HepG2 (cell line): Measurements from ENCODE around the gene C11orf24. TPM values are rescaled to one million over a fixed set of nuclear protein-coding genes. Genes with fewer than 3 reads are reported as not detected.

Experiments used
- ATAC-seq: fragments of 200-7000 bp; cut with Tn5 transposase; 3 replicates; pipeline ENCODE4 v1.9.1; 2020; ENCODE audit warnings: mild to moderate bottlenecking, moderate library complexity
- BruUV-seq: library from RNA; stranded (reverse); fragments of 400-500 nt; replicated peaks from 2 replicates; lab custom pipeline; 2021; lab: Mats Ljungman, UMichigan
- CTCF ChIA-PET: fragments of 300-600 bp; formaldehyde crosslinking; extraction: SDS; loops from one replicate; lab custom pipeline; 2021; ENCODE audit warnings: low total read pairs, inconsistent platforms, low intra/inter-chr PET ratio; lab: Yijun Ruan, JAX
- POLR2A ChIA-PET: fragments of 350-600 bp; sonication (Branson Sonifier 250); formaldehyde crosslinking; loops from one replicate; lab custom pipeline; 2020; ENCODE audit warnings: antibody characterized with exemption, inconsistent platforms; lab: Yijun Ruan, JAX
- DNase-seq: peaks from one replicate; pipeline ENCODE4 v3.0.0-alpha.2; 2015; ENCODE audit warnings: low spot score
- FAIRE-seq: peaks from 3 replicates; lab custom pipeline; 2011; peaks lifted over from hg19 to GRCh38; lab: Jason Lieb, UNC
- H2AFZ ChIP-seq: one replicate; pipeline ENCODE4 v1.6.1; 2011; ENCODE audit warnings: low read length, inconsistent platforms
- H3K27ac ChIP-seq: fragments of 300-600 bp; 3 replicates; pipeline ENCODE4 v1.8.0; 2011; ENCODE audit warnings: mixed run types, mild to moderate bottlenecking, mixed read lengths, low read length, inconsistent platforms; ENCODE audit not compliant: insufficient read depth; ENCODE audit errors: extremely low read length
- H3K27me3 ChIP-seq, 2 experiments: fragments of 200-600 bp in 1 of 2; 2 replicates in 1 of 2; 3 replicates in 1 of 2; pipeline versions ENCODE4 v1.6.0 to v1.8.0; 2011; ENCODE audit warnings: low read length in 2 of 2, mild to moderate bottlenecking in 2 of 2, moderate library complexity in 2 of 2, inconsistent platforms in 1 of 2; ENCODE audit not compliant: insufficient read depth in 2 of 2, control insufficient read depth in 1 of 2
- H3K36me3 ChIP-seq, 2 experiments: fragments of 200-600 bp in 1 of 2; replicated peaks in 1 of 2; 2 replicates in 1 of 2; 3 replicates in 1 of 2; pipeline versions ENCODE4 v1.5.1 to v1.8.0; 2011; ENCODE audit warnings: low read length in 2 of 2, inconsistent platforms in 1 of 2; ENCODE audit not compliant: insufficient read depth in 2 of 2, control insufficient read depth in 1 of 2
- H3K4me1 ChIP-seq: 2 replicates; pipeline ENCODE4 v1.5.1; 2012; ENCODE audit warnings: low read length, inconsistent platforms; ENCODE audit not compliant: insufficient read depth
- H3K4me2 ChIP-seq: 2 replicates; pipeline ENCODE4 v1.6.0; 2011; ENCODE audit warnings: low read depth, low read length, inconsistent platforms
- H3K4me3 ChIP-seq, 3 experiments: fragments of 200-600 bp in 1 of 3; sonication (generic), shearing (Covaris generic) in 1 of 3; replicated peaks in 1 of 3; 2 replicates each; pipeline ENCODE4 v1.5.1; 2011 to 2016; ENCODE audit warnings: low read length in 3 of 3, inconsistent platforms in 2 of 3, low read depth in 2 of 3, mild to moderate bottlenecking in 2 of 3, control low read depth in 1 of 3, mixed read lengths in 1 of 3; ENCODE audit not compliant: insufficient read depth in 1 of 3
- H3K79me2 ChIP-seq: one replicate; pipeline ENCODE4 v1.6.1; 2011; ENCODE audit warnings: low read length, inconsistent platforms; ENCODE audit not compliant: insufficient read depth
- H3K9ac ChIP-seq: 2 replicates; pipeline ENCODE4 v1.6.0; 2011; ENCODE audit warnings: mild to moderate bottlenecking, low read depth, low read length, inconsistent platforms; ENCODE audit not compliant: insufficient read depth
- H3K9me3 ChIP-seq: 2 replicates; pipeline ENCODE4 v1.5.1; 2012; ENCODE audit warnings: mild to moderate bottlenecking, low read length
- H4K20me1 ChIP-seq: 2 replicates; pipeline ENCODE4 v1.6.0; 2011; ENCODE audit warnings: inconsistent platforms, mild to moderate bottlenecking, low read length, moderate library complexity; ENCODE audit not compliant: insufficient read depth
- ATAD3A ChIP-seq: sonication (generic); formaldehyde crosslinking; IDR thresholded peaks from 2 replicates; pipeline ENCODE4 v1.4.0; 2020; ENCODE audit warnings: missing genetic modification reagents
- ATF5 ChIP-seq: sonication (generic); formaldehyde crosslinking; IDR thresholded peaks from 2 replicates; pipeline ENCODE4 v1.4.0; 2020; ENCODE audit warnings: mild to moderate bottlenecking, low read depth, missing genetic modification reagents
- CSRNP2 ChIP-seq: sonication (generic); formaldehyde crosslinking; conservative IDR thresholded peaks from 2 replicates; pipeline ENCODE4 v1.8.0; 2022; ENCODE audit warnings: low read depth, missing genetic modification reagents
- NCOA1 ChIP-seq: sonication (generic); formaldehyde crosslinking; IDR thresholded peaks from 2 replicates; pipeline ENCODE4 v1.9.0; 2021; ENCODE audit warnings: missing genetic modification reagents
- POGZ ChIP-seq: sonication (generic); formaldehyde crosslinking; IDR thresholded peaks from 2 replicates; pipeline ENCODE4 v1.4.0; 2020; ENCODE audit warnings: mild to moderate bottlenecking, missing genetic modification reagents
- POLR2AphosphoS2 ChIP-seq: IDR thresholded peaks from 2 replicates; pipeline ENCODE4 v1.6.1; 2011; ENCODE audit warnings: low read depth, low read length, improper control_type of control experiment
- SIN3A ChIP-seq: IDR thresholded peaks from 2 replicates; pipeline ENCODE4 v1.6.1; 2011; ENCODE audit warnings: low read depth, mild to moderate bottlenecking, control low read depth, low read length, borderline replicate concordance
- SIX1 ChIP-seq: sonication (generic); formaldehyde crosslinking; IDR thresholded peaks from 2 replicates; pipeline ENCODE4 v1.4.0; 2020; ENCODE audit warnings: missing genetic modification reagents, borderline replicate concordance
- SNAI1 ChIP-seq: sonication (generic); formaldehyde crosslinking; IDR thresholded peaks from 2 replicates; pipeline ENCODE4 v1.5.0; 2020; ENCODE audit warnings: mild to moderate bottlenecking, missing genetic modification reagents, borderline replicate concordance
- SOX13 ChIP-seq, 3 experiments: fragments of 450-650 bp in 1 of 3; sonication (generic) in 1 of 3; formaldehyde crosslinking in 1 of 3; IDR thresholded peaks in 2 of 3; conservative IDR thresholded peaks in 1 of 3; 2 replicates each; pipeline versions ENCODE4 v1.5.0 to v1.6.1; 2016 to 2020; ENCODE audit warnings: antibody characterized with exemption in 1 of 3, mild to moderate bottlenecking in 1 of 3, missing compliant biosample characterization in 1 of 3, missing genetic modification reagents in 1 of 3, moderate library complexity in 1 of 3
- TBL1XR1 ChIP-seq: fragments of 150-350 bp; IDR thresholded peaks from 2 replicates; pipeline ENCODE4 v1.6.1; 2014; ENCODE audit warnings: borderline replicate concordance, low read length; ENCODE audit not compliant: partially characterized antibody
- TBP ChIP-seq: sonication (generic); formaldehyde crosslinking; IDR thresholded peaks from 2 replicates; pipeline ENCODE4 v1.5.0; 2020; ENCODE audit warnings: missing genetic modification reagents
- TBX2 ChIP-seq: sonication (generic); formaldehyde crosslinking; IDR thresholded peaks from 2 replicates; pipeline ENCODE4 v1.5.0; 2020; ENCODE audit warnings: missing genetic modification reagents, mild to moderate bottlenecking, borderline replicate concordance
- ZNF274 ChIP-seq: sonication (generic); formaldehyde crosslinking; IDR thresholded peaks from 2 replicates; pipeline ENCODE4 v1.5.1; 2020; ENCODE audit warnings: mild to moderate bottlenecking, missing genetic modification reagents
- ZNF3 ChIP-seq: IDR thresholded peaks from 2 replicates; pipeline ENCODE4 v1.7.0; 2017; ENCODE audit warnings: inconsistent platforms
- ZNF329 ChIP-seq: sonication (generic); formaldehyde crosslinking; IDR thresholded peaks from 2 replicates; pipeline ENCODE4 v1.9.0; 2021; ENCODE audit warnings: low read depth, mild to moderate bottlenecking, missing genetic modification reagents
- ZNF432 ChIP-seq: sonication (generic); formaldehyde crosslinking; IDR thresholded peaks from 2 replicates; pipeline ENCODE4 v1.5.0; 2020; ENCODE audit warnings: missing genetic modification reagents, mild to moderate bottlenecking, borderline replicate concordance
- ZNF660 ChIP-seq: sonication (generic); formaldehyde crosslinking; IDR thresholded peaks from 2 replicates; pipeline ENCODE4 v1.5.1; 2020; ENCODE audit warnings: mild to moderate bottlenecking, low read depth, missing genetic modification reagents, borderline replicate concordance
- ZNF710 ChIP-seq: sonication (generic); formaldehyde crosslinking; IDR thresholded peaks from 2 replicates; pipeline ENCODE4 v1.5.0; 2020; ENCODE audit warnings: mild to moderate bottlenecking, missing genetic modification reagents, borderline replicate concordance
- ZNF777 ChIP-seq: sonication (generic); formaldehyde crosslinking; IDR thresholded peaks from 2 replicates; pipeline ENCODE4 v1.4.0; 2020; ENCODE audit warnings: missing genetic modification reagents
- ZNF790 ChIP-seq: sonication (generic); formaldehyde crosslinking; IDR thresholded peaks from 2 replicates; pipeline ENCODE4 v1.8.0; 2022; ENCODE audit warnings: missing genetic modification reagents, mild to moderate bottlenecking, borderline replicate concordance
- whole genome bisulfite sequencing: methylation state at CpG from one replicate; pipeline ENCODE4 v1.1.6; 2017; ENCODE audit warnings: low lambda C conversion rate; 5-methylcytosine and 5-hydroxymethylcytosine counted together
- in situ Hi-C: cut with HindIII; loops from 2 replicates; pipeline ENCODE4 v1.10.0; 2017; ENCODE audit warnings: low pct_unique_long_range_greater_than_20kb; ENCODE audit not compliant: extremely low pct_ligation_motif_present
- intact Hi-C: fragments of 100-400 bp; cut with micrococcal nuclease; formaldehyde crosslinking; loops from one replicate; pipeline ENCODE4 v1.10.0; 2022; ENCODE audit not compliant: unreplicated experiment
- polyA plus RNA-seq, 8 experiments: library from polyadenylated mRNA; depleted of rRNA in 3 of 8; stranded (reverse) in 7 of 8; unstranded in 1 of 8; fragments of >200 nt; fragmentation: Illumina TruSeq in 4 of 8; extraction: Trizol in 4 of 8; gene quantifications; 2 replicates each; pipeline versions ENCODE4 v1.2.1 to v1.2.3, GENCODE V29; 2011 to 2016; ENCODE audit warnings: low read depth in 4 of 8, missing spikeins in 1 of 8, mixed read lengths in 1 of 8; ENCODE audit not compliant: insufficient read depth in 1 of 8
- total RNA-seq, 5 experiments: library from RNA; depleted of rRNA; stranded (reverse); fragments of >200 nt; fragmentation: Illumina TruSeq; extraction: Trizol; gene quantifications; 2 replicates each; pipeline ENCODE4 v1.2.3, GENCODE V29; 2016; ENCODE audit warnings: low read depth in 1 of 5

The C11orf24 gene
- total and polyA plus RNA-seq, 2 of the 13 experiments (the other 11 are each of a cell fraction or from before 2014, with no cell fraction given) = 52.9 to 55.5 TPM

GRCh38 chr11:68293708-68294107 lies 21.9 kb upstream of the C11orf24 start (continued):
- no peak for TF ChIP-seq NCOA1 (CRISPR knock-in tag)
- no peak for TF ChIP-seq ZNF329 (CRISPR knock-in tag)
- TF ChIP-seq SOX13 (IDR thresholded peaks at IDR 0.05) = no peak
- no peak for TF ChIP-seq SOX13 (CRISPR knock-in tag; conservative IDR thresholded peaks at IDR 0.05 in 1 of 2, IDR thresholded peaks at IDR 0.05 in 1 of 2)
- TF ChIP-seq ATAD3A = no peak
- TF ChIP-seq ZNF432 (CRISPR knock-in tag) = no peak
- no peak for TF ChIP-seq ZNF3 (CRISPR knock-in tag)
- TF ChIP-seq ZNF777 (CRISPR knock-in tag) = no peak

- Histone ChIP-seq H3K9ac (no peak overlapping the region), H3K4me3 (no peak overlapping the region), H3K27ac (no peak overlapping the region), H3K79me2 (no peaks in the 10 kb centered on the region), H3K27me3 (no peaks in the 10 kb centered on the region), H3K4me1 (no peaks in the 10 kb centered on the region), H4K20me1 (no peaks in the 10 kb centered on the region), H3K36me3 (no peaks in the 10 kb centered on the region), H3K9me3 (no peaks in the 10 kb centered on the region), H3K4me2 (no peak overlapping the region), H2AFZ (no peak overlapping the region)
- POLR2A ChIA-PET = interaction anchor here (1.5 to 2.3 kb wide), 2 partner anchors 10 to 17 kb away, joined by 4 to 10 read pairs; partner anchors contain the start of gene C11orf24
- CTCF ChIA-PET = no interaction called here
- 52% methylated on average over 2 of the region's 2 CpGs for WGBS
- BruUV-seq = no TSS peak
- intact Hi-C loops (no loop called here), in situ Hi-C loops (no loop called here)
- no peak for FAIRE-seq
- DNase-seq = no peak
- no peak for ATAC-seq
- no peak for TF ChIP-seq TBP
- no peak for TF ChIP-seq CSRNP2
- no peak for TF ChIP-seq ATF5 (CRISPR knock-in tag)
- TF ChIP-seq POLR2AphosphoS2 = no peak
- TF ChIP-seq POGZ (CRISPR knock-in tag) = no peak
- TF ChIP-seq SIX1 (CRISPR knock-in tag) = no peak
- no peak for TF ChIP-seq SNAI1
- TF ChIP-seq ZNF660 (CRISPR knock-in tag) = no peak
- no peak for TF ChIP-seq ZNF790 (CRISPR knock-in tag)
- no peak for TF ChIP-seq TBX2 (CRISPR knock-in tag)
- TF ChIP-seq SIN3A = no peak
- no peak for TF ChIP-seq TBL1XR1
- TF ChIP-seq ZNF710 (CRISPR knock-in tag) = no peak
- no peak for TF ChIP-seq ZNF274 (CRISPR knock-in tag)
Measured at GRCh38 chr11:68289456-68289855, 17.7 kb upstream of the C11orf24 start.
